Nephron (organoid): ENCODE measurements around the gene ZWILCH.

Source experiments
- H3K27ac Mint-ChIP-seq, 3 experiments: 2 replicates each; pipeline ENCODE4 v1.8.0; 2020; ENCODE audit warnings: mixed read lengths in 3 of 3, mild to moderate bottlenecking in 2 of 3, moderate library complexity in 1 of 3
- H3K27me3 Mint-ChIP-seq: 2 replicates; pipeline ENCODE4 v1.8.0; 2021; ENCODE audit warnings: low read depth, mild to moderate bottlenecking, moderate library complexity, mixed read lengths
- H3K36me3 Mint-ChIP-seq: 2 replicates; pipeline ENCODE4 v1.8.0; 2020; ENCODE audit warnings: low read depth, mixed read lengths
- H3K4me1 Mint-ChIP-seq: 2 replicates; pipeline ENCODE4 v1.8.0; 2020; ENCODE audit warnings: mixed read lengths
- H3K4me3 Mint-ChIP-seq, 3 experiments: 2 replicates each; pipeline ENCODE4 v1.8.0; 2020; ENCODE audit warnings: mild to moderate bottlenecking in 3 of 3, mixed read lengths in 3 of 3, moderate library complexity in 2 of 3
- H3K9me3 Mint-ChIP-seq: 2 replicates; pipeline ENCODE4 v1.8.0; 2020; ENCODE audit warnings: mixed read lengths
- TF ChIP-seq, protein P1 (sequence below), 3 experiments: fragments of 200-600 bp; sonication (generic); IDR thresholded peaks; one replicate each; pipeline ENCODE4 v1.5.0; 2021; ENCODE audit warnings: antibody characterized with exemption in 3 of 3; ENCODE audit not compliant: unreplicated experiment in 3 of 3

Gene ZWILCH

GRCh38 chr15:66565741-66566144 is 60.6 kb downstream of the ZWILCH start, which contains the start of gene LCTL:
Gene LCTL, minus strand, starts transcription at chr15:66565998. Its CDS starts 633 bp downstream, at chr15:66565365.
- Mint-ChIP-seq H3K9me3 (no peaks in the 10 kb centered on the region), H3K4me1 (peaks cover 18% of the 10 kb centered on the region), H3K4me3 (no peak within 1 kb of the TSS)

GRCh38 chr15:66566963-66567531 is 61.9 kb downstream of the ZWILCH start:
- Mint-ChIP-seq H3K4me1 (peaks cover 18% of the 10 kb centered on the region), H3K27me3 (peaks cover 3% of the 10 kb centered on the region), H3K27ac (peak overlapping the region in 2 of 3 experiments; percentile 27 to 88), H3K4me3 (peak overlapping the region in 1 of 3 experiments; percentile 38), H3K9me3 (no peaks in the 10 kb centered on the region), H3K36me3 (no peaks in the 10 kb centered on the region)
- TF ChIP-seq, protein P1, sequence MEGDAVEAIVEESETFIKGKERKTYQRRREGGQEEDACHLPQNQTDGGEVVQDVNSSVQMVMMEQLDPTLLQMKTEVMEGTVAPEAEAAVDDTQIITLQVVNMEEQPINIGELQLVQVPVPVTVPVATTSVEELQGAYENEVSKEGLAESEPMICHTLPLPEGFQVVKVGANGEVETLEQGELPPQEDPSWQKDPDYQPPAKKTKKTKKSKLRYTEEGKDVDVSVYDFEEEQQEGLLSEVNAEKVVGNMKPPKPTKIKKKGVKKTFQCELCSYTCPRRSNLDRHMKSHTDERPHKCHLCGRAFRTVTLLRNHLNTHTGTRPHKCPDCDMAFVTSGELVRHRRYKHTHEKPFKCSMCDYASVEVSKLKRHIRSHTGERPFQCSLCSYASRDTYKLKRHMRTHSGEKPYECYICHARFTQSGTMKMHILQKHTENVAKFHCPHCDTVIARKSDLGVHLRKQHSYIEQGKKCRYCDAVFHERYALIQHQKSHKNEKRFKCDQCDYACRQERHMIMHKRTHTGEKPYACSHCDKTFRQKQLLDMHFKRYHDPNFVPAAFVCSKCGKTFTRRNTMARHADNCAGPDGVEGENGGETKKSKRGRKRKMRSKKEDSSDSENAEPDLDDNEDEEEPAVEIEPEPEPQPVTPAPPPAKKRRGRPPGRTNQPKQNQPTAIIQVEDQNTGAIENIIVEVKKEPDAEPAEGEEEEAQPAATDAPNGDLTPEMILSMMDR (IDR thresholded peaks at IDR 0.05; ENCODE audit: unreplicated experiment in 3 of 3), result peak; percentile 62 to 75 (median 69)

More at GRCh38 chr15:66565741-66566144, 60.6 kb downstream of the ZWILCH start, which contains the start of gene LCTL:
- H3K27me3 Mint-ChIP-seq, result peaks cover under 1% of the 10 kb centered on the region
- H3K36me3 Mint-ChIP-seq, result no peaks in the 10 kb centered on the region
- peak within 1 kb of the TSS in 2 of 3 experiments; percentile 27 to 88 for H3K27ac Mint-ChIP-seq
- TF ChIP-seq, protein P1 (IDR thresholded peaks at IDR 0.05; ENCODE audit: unreplicated experiment in 3 of 3), result no peak

DNA sequence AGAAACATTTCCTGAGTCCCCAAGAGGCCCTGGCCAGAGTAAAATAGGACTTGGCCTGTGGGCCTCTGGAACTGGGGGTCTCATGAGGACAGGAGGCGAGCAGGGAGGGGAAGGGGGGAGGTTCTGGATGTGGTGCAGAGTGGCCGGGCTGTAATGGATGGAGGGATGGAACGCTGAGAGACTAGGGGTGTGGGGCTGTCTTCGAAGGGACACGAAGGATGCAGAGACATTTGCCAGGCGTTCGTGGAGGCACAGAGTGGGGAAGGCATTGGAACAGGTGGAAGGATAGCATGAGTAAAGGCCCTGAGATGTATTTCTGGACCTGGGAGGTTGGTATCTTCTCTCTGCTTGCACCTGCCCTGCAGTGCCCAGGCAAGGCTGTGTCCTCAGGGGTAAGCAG is 62.8 kb downstream of the ZWILCH start:
- Mint-ChIP-seq H3K27me3 (peaks cover 3% of the 10 kb centered on the region), H3K4me1 (peaks cover 18% of the 10 kb centered on the region), H3K27ac (no peak overlapping the region), H3K4me3 (no peak overlapping the region), H3K9me3 (no peaks in the 10 kb centered on the region), H3K36me3 (no peaks in the 10 kb centered on the region)
- TF ChIP-seq, protein P1 (IDR thresholded peaks at IDR 0.05; ENCODE audit: unreplicated experiment in 3 of 3), result no peak

- H3K36me3 Mint-ChIP-seq, result no peaks in the 10 kb centered on the region
- H3K27me3 Mint-ChIP-seq, result peaks cover 3% of the 10 kb centered on the region
- H3K4me1 Mint-ChIP-seq, result peaks cover 30% of the 10 kb centered on the region
- no peak overlapping the region for H3K27ac Mint-ChIP-seq
- H3K4me3 Mint-ChIP-seq, result no peak overlapping the region
- TF ChIP-seq, protein P1 (IDR thresholded peaks at IDR 0.05; ENCODE audit: unreplicated experiment in 3 of 3), result no peak
- H3K9me3 Mint-ChIP-seq, result no peaks in the 10 kb centered on the region
Measured at GRCh38 chr15:66569461-66570137, 64.5 kb downstream of the ZWILCH start.

DNA sequence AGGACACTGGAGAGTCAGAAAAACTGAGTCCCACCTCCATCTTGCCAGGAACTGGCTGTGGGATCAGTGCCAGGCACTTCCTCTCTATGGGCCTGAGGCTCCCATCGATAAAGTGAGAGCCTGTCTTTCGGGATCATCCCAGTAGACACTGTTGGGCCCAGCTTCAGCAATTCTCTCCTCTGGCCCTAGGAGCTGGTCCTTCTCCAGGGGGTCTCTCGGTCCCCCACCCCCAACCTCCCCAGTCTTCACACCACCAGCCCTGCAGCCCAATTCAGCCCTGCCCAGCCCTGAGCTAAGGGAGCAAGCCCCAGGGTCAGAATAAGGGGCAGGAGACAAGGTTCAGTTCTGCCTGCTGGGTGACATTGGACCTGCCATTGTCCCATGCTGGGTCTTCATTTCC is 65.2 kb downstream of the ZWILCH start:
- peaks cover 28% of the 10 kb centered on the region for H3K4me1 Mint-ChIP-seq
- no peaks in the 10 kb centered on the region for H3K9me3 Mint-ChIP-seq
- H3K4me3 Mint-ChIP-seq, result no peak overlapping the region
- TF ChIP-seq, protein P1 (IDR thresholded peaks at IDR 0.05; ENCODE audit: unreplicated experiment in 3 of 3), result no peak
- H3K27me3 Mint-ChIP-seq, result peaks cover 3% of the 10 kb centered on the region
- H3K36me3 Mint-ChIP-seq, result no peaks in the 10 kb centered on the region
- no peak overlapping the region for H3K27ac Mint-ChIP-seq
